Neuron (in vitro differentiated cells): ENCODE results near the gene PCSK2.

ENCODE experiments used
- H2AFZ ChIP-seq: one replicate; pipeline ENCODE4 v1.6.1; 2013; ENCODE audit warnings: low read depth, mild to moderate bottlenecking, inconsistent platforms, low read length, moderate library complexity
- H3K27me3 ChIP-seq: one replicate; pipeline ENCODE4 v1.6.1; 2013; ENCODE audit warnings: low read length; ENCODE audit not compliant: insufficient read depth
- H3K36me3 ChIP-seq: one replicate; pipeline ENCODE4 v1.6.1; 2013; ENCODE audit warnings: low read length; ENCODE audit not compliant: insufficient read depth
- H3K4me1 ChIP-seq: one replicate; pipeline ENCODE4 v1.6.1; 2013; ENCODE audit warnings: low read length; ENCODE audit not compliant: insufficient read depth
- H3K4me3 ChIP-seq: 2 replicates; pipeline ENCODE4 v1.5.1; 2013; ENCODE audit warnings: mild to moderate bottlenecking, low read length, moderate library complexity
- H3K9me3 ChIP-seq: one replicate; pipeline ENCODE4 v1.6.1; 2013; ENCODE audit warnings: low read length

The PCSK2 gene

GRCh38 chr20:17471606-17472187 lies 244.9 kb downstream of the PCSK2 start:
- no peaks in the 10 kb centered on the region for H3K27me3 ChIP-seq
- no peaks in the 10 kb centered on the region for H3K9me3 ChIP-seq
- H2AFZ ChIP-seq, result no peak overlapping the region
- H3K36me3 ChIP-seq, result no peaks in the 10 kb centered on the region
- no peak overlapping the region for H3K4me3 ChIP-seq
- H3K4me1 ChIP-seq, result no peaks in the 10 kb centered on the region

- Histone ChIP-seq H3K4me1 (no peaks in the 10 kb centered on the region), H3K4me3 (no peak overlapping the region), H2AFZ (no peak overlapping the region), H3K27me3 (no peaks in the 10 kb centered on the region), H3K36me3 (no peaks in the 10 kb centered on the region), H3K9me3 (no peaks in the 10 kb centered on the region)
These were observed 246.8 kb downstream of the PCSK2 start for GRCh38 chr20:17473659-17474058.

DNA sequence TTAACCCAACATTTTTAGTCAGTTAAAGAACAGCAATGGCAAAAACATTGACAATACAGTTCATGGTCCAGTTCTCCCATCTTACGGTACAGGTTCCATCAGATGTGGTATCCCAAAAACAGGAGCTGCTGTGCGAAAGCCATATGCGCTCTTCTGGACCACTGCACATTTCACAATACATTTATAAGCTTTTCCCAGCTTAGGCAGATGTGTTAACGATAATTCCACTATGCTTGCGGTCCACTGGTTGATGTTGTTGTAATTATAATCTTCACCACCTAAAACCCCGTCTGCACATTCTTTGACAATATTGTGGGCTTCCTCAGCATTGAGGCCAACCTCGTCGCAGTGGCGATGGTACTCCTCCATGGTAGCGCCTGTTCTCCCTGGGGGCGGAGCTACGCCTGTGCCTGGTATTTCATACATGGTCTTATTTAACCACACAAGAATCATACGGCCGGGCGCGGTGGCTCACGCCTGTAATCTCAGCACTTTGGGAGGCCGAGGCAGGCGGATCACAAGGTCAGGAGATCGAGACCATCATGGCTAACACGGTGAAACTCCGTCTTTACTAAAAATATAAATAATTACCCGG lies 252.3 kb downstream of the PCSK2 start:
- H3K27me3 ChIP-seq, result no peaks in the 10 kb centered on the region
- no peak overlapping the region for H2AFZ ChIP-seq
- H3K4me1 ChIP-seq, result no peaks in the 10 kb centered on the region
- H3K36me3 ChIP-seq, result no peaks in the 10 kb centered on the region
- H3K4me3 ChIP-seq, result no peak overlapping the region
- no peaks in the 10 kb centered on the region for H3K9me3 ChIP-seq

DNA sequence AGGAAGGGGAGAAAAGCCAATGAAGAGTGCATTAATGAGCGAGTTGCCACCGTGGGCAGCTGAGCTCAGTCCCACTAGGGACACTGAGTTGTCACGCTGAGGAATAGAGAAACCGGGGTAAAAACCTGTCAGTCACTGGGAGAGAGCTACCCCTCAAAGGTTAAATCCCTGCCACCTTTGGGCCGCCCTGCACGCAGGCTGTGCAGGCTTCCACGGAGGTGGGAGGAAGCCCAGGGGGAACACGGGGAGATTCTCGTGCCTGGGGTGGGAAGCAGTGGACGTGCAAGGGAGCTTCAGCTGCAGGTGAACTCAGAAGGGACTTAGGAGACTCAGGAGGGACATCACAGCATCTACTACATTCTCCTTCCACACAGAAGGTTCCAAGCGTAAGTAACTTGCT lies 253.9 kb downstream of the PCSK2 start:
- no peaks in the 10 kb centered on the region for H3K9me3 ChIP-seq
- H3K27me3 ChIP-seq, result no peaks in the 10 kb centered on the region
- no peaks in the 10 kb centered on the region for H3K36me3 ChIP-seq
- H3K4me3 ChIP-seq, result no peak overlapping the region
- H3K4me1 ChIP-seq, result no peaks in the 10 kb centered on the region
- H2AFZ ChIP-seq, result no peak overlapping the region

- Histone ChIP-seq H3K4me1 (no peaks in the 10 kb centered on the region), H3K27me3 (no peaks in the 10 kb centered on the region), H2AFZ (no peak overlapping the region), H3K36me3 (no peaks in the 10 kb centered on the region), H3K9me3 (no peaks in the 10 kb centered on the region), H3K4me3 (no peak overlapping the region)
These were observed 254.8 kb downstream of the PCSK2 start for GRCh38 chr20:17481661-17482060.

DNA sequence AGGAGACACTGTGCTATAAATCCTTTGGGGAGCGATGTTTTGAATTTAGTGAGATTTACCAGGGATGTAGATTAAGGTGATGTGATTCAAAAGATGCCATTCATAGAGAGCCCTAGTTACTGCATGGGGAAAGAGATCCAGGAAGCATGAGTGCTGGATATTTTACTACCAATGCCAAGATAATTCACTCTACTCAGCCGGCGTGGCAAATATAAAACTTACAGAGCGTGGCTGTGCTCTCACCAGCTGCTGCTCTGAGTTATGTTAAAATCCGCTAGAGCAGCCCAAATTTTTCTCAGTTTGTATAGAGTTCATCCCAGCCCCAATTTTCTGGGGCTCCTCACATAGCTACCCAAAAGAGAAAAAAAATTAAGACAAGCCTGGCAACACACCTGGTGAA lies 255.7 kb downstream of the PCSK2 start:
- Histone ChIP-seq H3K9me3 (no peaks in the 10 kb centered on the region), H2AFZ (no peak overlapping the region), H3K36me3 (no peaks in the 10 kb centered on the region), H3K4me3 (no peak overlapping the region), H3K4me1 (no peaks in the 10 kb centered on the region), H3K27me3 (peaks cover 2% of the 10 kb centered on the region)

- Histone ChIP-seq H3K36me3 (no peaks in the 10 kb centered on the region), H3K27me3 (peaks cover 6% of the 10 kb centered on the region), H3K9me3 (no peaks in the 10 kb centered on the region), H3K4me1 (no peaks in the 10 kb centered on the region), H3K4me3 (no peak overlapping the region), H2AFZ (no peak overlapping the region)
These were observed 258.2 kb downstream of the PCSK2 start for GRCh38 chr20:17485017-17485416.

DNA sequence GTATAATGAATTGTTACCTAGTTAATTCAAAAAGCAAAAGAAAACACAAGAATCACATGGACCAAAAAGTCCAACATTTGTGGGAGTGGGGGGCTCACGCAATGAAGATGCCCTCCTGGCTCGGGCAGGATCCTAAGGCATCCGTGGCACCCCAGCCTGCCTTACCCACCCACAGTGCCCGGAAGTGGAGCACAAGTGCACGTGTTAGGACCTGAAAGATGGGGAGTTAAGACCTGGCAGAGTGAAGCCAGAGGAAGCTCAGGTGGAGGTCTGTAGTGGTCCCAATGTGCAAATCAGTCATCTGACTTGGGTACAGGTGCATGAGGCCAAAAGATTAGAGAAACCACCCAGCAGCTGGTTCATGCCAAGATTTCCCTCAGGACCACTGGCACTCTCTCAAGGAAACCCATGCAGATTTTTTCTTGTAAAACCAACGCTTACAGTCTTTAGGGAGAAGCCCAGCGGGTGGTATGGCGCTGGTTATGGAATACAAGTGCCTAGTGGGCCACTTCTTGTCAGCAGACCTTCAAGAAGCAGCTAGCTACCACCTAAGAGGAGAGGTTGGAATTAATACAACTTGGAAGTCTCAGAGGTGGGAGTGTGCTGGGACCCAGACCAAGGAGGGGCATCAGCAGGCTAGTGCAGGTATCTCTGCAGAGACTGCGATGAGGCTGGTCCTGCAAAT lies 262.2 kb downstream of the PCSK2 start:
- Histone ChIP-seq H3K9me3 (no peaks in the 10 kb centered on the region), H3K27me3 (peaks cover 9% of the 10 kb centered on the region), H3K4me1 (no peaks in the 10 kb centered on the region), H3K4me3 (no peak overlapping the region), H3K36me3 (no peaks in the 10 kb centered on the region), H2AFZ (no peak overlapping the region)

GRCh38 chr20:17490501-17490900 lies 263.7 kb downstream of the PCSK2 start:
- Histone ChIP-seq H3K36me3 (no peaks in the 10 kb centered on the region), H3K4me1 (no peaks in the 10 kb centered on the region), H3K4me3 (no peak overlapping the region), H3K9me3 (no peaks in the 10 kb centered on the region), H3K27me3 (peaks cover 9% of the 10 kb centered on the region), H2AFZ (no peak overlapping the region)

DNA sequence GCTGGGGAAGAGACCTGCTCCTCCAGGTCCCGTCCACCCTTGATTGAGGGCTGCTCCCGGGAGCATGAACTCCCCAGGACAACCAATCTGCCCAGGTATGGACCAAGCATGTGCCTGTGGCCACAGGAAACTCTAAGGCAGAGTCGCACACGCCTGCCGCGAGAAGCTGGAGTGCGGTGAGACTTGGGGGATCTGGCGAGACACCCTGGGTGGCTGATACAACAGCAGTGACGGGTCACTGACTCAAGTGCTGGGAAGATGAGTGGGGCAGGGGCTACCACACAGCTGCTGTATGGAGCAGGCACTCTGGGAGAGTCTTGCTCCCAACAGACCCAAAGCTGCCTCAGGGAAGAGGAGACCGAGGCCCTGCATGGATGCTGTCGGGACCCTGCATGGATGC lies 264.2 kb downstream of the PCSK2 start:
- Histone ChIP-seq H3K9me3 (no peaks in the 10 kb centered on the region), H3K36me3 (no peaks in the 10 kb centered on the region), H2AFZ (no peak overlapping the region), H3K4me1 (no peaks in the 10 kb centered on the region), H3K4me3 (no peak overlapping the region), H3K27me3 (peaks cover 9% of the 10 kb centered on the region)

DNA sequence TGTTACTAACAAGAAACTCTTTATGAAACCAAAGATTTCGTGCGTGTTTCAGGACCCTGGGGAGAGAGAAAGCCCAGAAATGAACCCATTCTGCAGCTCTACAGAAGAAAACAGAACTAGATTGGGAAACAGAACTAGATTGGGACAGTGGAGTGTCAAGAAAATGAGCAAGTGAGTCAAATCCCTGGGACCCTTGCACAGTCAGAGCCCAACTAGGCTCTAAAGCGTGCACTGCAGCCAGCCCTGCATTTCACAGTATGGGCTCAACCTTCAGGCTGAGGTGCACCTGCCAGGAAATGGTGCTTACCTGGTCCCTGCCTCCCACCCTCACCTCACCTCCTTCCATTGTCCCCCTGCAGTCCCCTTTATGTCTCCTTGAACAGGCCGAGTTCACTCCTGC lies 264.6 kb downstream of the PCSK2 start:
- no peaks in the 10 kb centered on the region for H3K9me3 ChIP-seq
- H2AFZ ChIP-seq, result no peak overlapping the region
- H3K27me3 ChIP-seq, result peaks cover 9% of the 10 kb centered on the region
- H3K4me1 ChIP-seq, result no peaks in the 10 kb centered on the region
- H3K4me3 ChIP-seq, result no peak overlapping the region
- no peaks in the 10 kb centered on the region for H3K36me3 ChIP-seq

- Histone ChIP-seq H3K36me3 (no peaks in the 10 kb centered on the region), H2AFZ (no peak overlapping the region), H3K27me3 (peaks cover 5% of the 10 kb centered on the region), H3K4me3 (no peak overlapping the region), H3K4me1 (no peaks in the 10 kb centered on the region), H3K9me3 (no peaks in the 10 kb centered on the region)
These were observed 266.3 kb downstream of the PCSK2 start for GRCh38 chr20:17493173-17493572.

DNA sequence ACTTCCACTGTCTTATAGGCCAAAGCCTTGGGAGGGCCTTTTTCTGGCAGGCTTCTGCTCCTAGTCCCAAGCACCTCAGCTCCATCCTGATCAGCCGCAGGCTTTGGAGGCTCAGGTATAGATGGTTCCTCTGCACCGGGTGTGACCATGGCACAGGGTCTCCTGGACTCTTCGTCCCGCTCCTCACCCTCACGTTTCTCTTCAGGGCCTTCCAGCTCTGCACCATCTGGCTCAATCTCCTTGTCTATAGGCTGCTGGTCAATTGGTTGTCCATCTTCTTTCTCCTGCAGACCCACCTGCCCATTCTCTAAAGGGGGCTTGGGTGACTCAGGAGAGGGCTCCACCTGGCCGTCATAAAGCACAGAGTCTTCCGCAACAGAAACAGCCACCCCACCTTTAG lies 267.4 kb downstream of the PCSK2 start:
- Histone ChIP-seq H3K9me3 (no peaks in the 10 kb centered on the region), H3K36me3 (no peaks in the 10 kb centered on the region), H3K4me1 (no peaks in the 10 kb centered on the region), H2AFZ (no peak overlapping the region), H3K27me3 (peaks cover 3% of the 10 kb centered on the region), H3K4me3 (no peak overlapping the region)
